ENCODE measurements around the gene ICAM4.
A peak's percentile ranks its signal among the peaks of the same experiment; 100 is the strongest.
"Not testable (repeated sequence)": the region's sequence is repeated elsewhere in the genome, so short reads cannot be mapped to it uniquely, and the experiment has no call there.

Gene ICAM4, protein sequence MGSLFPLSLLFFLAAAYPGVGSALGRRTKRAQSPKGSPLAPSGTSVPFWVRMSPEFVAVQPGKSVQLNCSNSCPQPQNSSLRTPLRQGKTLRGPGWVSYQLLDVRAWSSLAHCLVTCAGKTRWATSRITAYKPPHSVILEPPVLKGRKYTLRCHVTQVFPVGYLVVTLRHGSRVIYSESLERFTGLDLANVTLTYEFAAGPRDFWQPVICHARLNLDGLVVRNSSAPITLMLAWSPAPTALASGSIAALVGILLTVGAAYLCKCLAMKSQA

DNA sequence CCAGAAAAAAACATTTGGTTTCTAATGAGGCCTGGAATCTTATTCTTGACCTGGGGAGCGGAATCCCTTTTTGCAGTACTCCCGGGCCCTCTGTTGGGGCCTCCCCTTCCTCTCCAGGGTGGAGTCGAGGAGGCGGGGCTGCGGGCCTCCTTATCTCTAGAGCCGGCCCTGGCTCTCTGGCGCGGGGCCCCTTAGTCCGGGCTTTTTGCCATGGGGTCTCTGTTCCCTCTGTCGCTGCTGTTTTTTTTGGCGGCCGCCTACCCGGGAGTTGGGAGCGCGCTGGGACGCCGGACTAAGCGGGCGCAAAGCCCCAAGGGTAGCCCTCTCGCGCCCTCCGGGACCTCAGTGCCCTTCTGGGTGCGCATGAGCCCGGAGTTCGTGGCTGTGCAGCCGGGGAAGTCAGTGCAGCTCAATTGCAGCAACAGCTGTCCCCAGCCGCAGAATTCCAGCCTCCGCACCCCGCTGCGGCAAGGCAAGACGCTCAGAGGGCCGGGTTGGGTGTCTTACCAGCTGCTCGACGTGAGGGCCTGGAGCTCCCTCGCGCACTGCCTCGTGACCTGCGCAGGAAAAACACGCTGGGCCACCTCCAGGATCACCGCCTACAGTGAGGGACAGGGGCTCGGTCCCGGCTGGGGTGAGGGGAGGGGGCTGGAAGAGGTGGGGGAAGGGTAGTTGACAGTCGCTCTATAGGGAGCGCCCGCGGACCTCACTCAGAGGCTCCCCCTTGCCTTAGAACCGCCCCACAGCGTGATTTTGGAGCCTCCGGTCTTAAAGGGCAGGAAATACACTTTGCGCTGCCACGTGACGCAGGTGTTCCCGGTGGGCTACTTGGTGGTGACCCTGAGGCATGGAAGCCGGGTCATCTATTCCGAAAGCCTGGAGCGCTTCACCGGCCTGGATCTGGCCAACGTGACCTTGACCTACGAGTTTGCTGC lies at the start of gene ICAM4:
ICAM4 (plus strand) TSS at position 153 of the 935 bp plus-strand sequence; CDS start at position 211, 58 bp downstream.
- Histone ChIP-seq H3K9ac (ENCODE audit: low read depth, low read length) (no peak within 1 kb of the TSS), H3K9me3 (ENCODE audit: insufficient read depth, low read depth, low read length) (no peaks in the 10 kb centered on the region), H3K4me3 (ENCODE audit: low read length) (peak within 1 kb of the TSS; percentile 60; the same call in 1 of the 2 replicates), H3K27ac (ENCODE audit: low read length) (no peak within 1 kb of the TSS), H3K36me3 (ENCODE audit: insufficient read depth, low read depth, low read length) (no peaks in the 10 kb centered on the region), H3K27me3 (ENCODE audit: insufficient read depth, low read length) (peaks cover 64% of the 10 kb centered on the region), H3K4me1 (ENCODE audit: insufficient read depth, low read length) (peaks cover 12% of the 10 kb centered on the region; the same call in 1 of the 2 replicates)

DNA sequence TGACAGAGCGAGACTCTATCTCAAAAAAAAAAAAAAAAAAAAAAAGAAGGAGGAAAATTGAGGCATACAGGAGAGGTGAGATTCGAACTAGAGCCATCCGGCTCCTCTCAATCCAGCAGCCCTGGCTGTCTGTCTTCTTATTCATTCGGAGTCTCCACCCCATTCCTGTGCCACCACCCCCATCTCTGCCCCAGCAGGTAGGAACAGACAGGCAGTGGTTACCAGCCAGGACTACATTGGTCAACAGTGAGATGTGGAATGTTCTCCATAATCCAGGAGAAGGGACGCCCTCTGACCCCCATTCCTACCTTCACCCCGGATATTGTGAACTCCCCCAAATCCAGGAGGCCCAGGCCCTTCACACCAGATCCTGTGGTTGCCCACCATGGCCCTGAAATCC lies 49.1 kb upstream of the ICAM4 start:
- H3K4me1 ChIP-seq (ENCODE audit: insufficient read depth, low read length) = no peaks in the 10 kb centered on the region
- H3K9me3 ChIP-seq (ENCODE audit: insufficient read depth, low read depth, low read length) = no peaks in the 10 kb centered on the region
- no peak overlapping the region for H3K9ac ChIP-seq (ENCODE audit: low read depth, low read length)
- H3K36me3 ChIP-seq (ENCODE audit: insufficient read depth, low read depth, low read length) = no peaks in the 10 kb centered on the region
- no peak overlapping the region for H3K27ac ChIP-seq (ENCODE audit: low read length)
- H3K4me3 ChIP-seq (ENCODE audit: low read length) = no peak overlapping the region
- no peaks in the 10 kb centered on the region for H3K27me3 ChIP-seq (ENCODE audit: insufficient read depth, low read length)

DNA sequence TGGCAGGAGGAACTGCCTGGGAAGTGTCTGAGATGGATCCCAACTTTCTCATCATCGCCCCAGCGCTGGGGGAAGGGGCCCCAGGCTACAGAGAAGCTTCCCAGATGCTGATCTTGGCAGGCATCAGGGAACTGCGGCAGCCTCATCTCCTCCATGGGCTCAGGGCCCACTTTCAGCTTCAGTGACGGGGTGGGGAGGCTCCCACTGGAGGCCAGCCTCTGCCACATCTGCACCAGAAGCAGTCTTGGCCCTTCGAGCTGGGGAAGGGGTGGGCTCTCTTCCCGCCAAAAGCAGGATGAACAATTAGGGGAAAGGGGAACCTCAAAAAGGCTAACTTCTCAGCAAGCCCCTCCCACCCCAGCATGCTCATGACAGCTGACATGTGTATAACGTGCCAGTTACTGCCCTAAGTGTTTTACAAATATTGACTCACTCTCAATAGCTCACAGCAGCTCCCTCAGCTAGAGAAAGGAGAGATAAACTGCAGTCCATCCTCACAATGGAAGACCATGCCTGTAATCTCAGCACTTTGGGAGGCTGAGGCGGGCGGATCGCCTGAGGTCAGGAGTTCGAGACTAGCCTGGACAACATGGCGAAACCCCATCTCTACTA lies 48.5 kb upstream of the ICAM4 start:
- Histone ChIP-seq H3K27me3 (ENCODE audit: insufficient read depth, low read length) (no peaks in the 10 kb centered on the region), H3K36me3 (ENCODE audit: insufficient read depth, low read depth, low read length) (no peaks in the 10 kb centered on the region), H3K4me3 (ENCODE audit: low read length) (no peak overlapping the region), H3K9ac (ENCODE audit: low read depth, low read length) (no peak overlapping the region), H3K27ac (ENCODE audit: low read length) (no peak overlapping the region), H3K4me1 (ENCODE audit: insufficient read depth, low read length) (no peaks in the 10 kb centered on the region), H3K9me3 (ENCODE audit: insufficient read depth, low read depth, low read length) (no peaks in the 10 kb centered on the region)

DNA sequence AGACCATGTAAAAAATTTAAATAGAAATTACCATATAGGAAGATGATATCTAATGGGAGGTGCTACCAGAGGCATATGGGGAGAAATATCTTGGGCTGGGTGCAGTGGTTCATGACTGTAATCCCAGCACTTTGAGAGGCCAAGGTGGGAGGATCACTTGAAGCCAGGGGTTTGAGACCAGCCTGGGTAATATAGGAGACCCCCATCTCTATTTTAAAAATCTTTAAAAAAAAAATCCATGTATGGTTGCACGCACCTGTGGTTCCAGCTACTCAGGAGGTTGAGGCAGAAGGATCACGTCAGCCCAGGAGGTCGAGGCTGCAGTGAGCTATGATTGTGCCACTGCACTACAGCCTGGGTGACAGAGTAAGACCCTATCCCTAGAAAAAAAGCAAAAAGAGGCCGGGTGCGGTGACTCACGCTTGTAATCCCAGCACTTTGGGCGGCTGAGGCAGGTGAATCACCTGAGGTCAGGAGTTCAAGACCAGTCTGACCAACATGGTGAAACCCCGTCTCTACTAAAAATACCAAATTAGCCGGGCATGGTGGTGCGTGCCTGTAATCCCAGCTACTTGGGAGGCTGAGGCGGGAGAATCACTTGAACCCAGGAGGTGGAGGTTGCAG lies 44.8 kb upstream of the ICAM4 start:
- not testable (repeated sequence) for H3K4me3 ChIP-seq (ENCODE audit: low read length); H3K27me3 ChIP-seq (ENCODE audit: insufficient read depth, low read length); H3K9ac ChIP-seq (ENCODE audit: low read depth, low read length); H3K27ac ChIP-seq (ENCODE audit: low read length); H3K4me1 ChIP-seq (ENCODE audit: insufficient read depth, low read length); H3K36me3 ChIP-seq (ENCODE audit: insufficient read depth, low read depth, low read length); H3K9me3 ChIP-seq (ENCODE audit: insufficient read depth, low read depth, low read length)

DNA sequence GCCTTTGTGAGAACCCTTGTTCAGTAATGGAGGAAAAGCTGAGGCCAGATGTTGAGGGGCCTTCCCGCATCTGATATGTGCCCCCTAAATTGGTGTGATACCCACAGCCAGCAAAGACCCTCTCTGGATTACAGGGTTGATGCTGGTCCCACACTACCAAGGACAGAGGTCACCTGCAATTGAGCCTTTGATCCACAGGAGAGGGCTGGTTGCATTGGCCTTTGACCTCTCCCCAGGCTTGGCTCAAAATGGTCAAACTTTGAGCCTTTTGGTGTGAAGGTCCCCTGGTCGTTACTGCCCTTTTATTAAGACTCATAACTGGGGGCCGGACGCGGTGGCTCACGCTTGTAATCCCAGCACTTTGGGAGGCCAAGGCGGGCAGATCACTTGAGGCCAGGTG lies 43.1 kb upstream of the ICAM4 start:
- Histone ChIP-seq H3K4me3 (ENCODE audit: low read length) (no peak overlapping the region), H3K4me1 (ENCODE audit: insufficient read depth, low read length) (no peaks in the 10 kb centered on the region), H3K9me3 (ENCODE audit: insufficient read depth, low read depth, low read length) (no peaks in the 10 kb centered on the region), H3K27ac (ENCODE audit: low read length) (no peak overlapping the region), H3K36me3 (ENCODE audit: insufficient read depth, low read depth, low read length) (no peaks in the 10 kb centered on the region), H3K27me3 (ENCODE audit: insufficient read depth, low read length) (no peaks in the 10 kb centered on the region), H3K9ac (ENCODE audit: low read depth, low read length) (no peak overlapping the region)

DNA sequence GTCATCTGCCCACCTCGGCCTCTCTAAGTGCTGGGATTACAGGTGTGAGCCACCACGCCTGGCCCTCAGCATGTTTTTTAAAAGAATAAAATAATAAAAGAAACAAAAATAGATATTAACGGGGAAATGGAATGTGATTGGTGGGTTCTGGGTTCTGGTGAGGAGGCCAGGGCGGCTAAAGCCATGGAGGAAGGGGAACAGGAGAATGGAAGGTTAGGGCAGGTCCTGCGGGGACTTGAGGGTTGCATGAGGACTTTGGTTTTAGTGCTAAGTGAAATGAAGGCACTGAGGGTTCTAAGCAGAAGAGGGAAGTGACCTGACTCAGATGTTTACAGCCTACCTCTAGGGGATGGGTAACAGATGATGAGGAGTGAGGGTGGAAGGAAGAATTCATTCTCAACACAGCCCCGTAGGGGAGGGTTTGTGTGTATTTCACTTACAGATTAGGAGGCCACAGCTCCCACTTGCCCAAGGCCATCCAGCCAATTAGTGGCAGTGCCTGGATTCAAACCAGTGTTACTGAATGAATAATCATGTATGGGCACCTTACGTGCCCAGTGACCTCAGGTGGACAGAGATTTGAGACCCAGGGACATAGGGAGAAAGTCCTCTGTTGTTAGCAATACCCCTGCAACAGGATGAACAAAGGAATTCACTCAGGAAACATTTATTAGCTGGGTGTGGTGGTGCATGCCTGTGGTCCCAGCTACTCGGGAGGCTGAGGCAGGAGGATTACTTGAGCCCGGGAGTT lies 41.4 kb upstream of the ICAM4 start:
- H3K4me3 ChIP-seq (ENCODE audit: low read length) = no peak overlapping the region
- no peaks in the 10 kb centered on the region for H3K36me3 ChIP-seq (ENCODE audit: insufficient read depth, low read depth, low read length)
- H3K4me1 ChIP-seq (ENCODE audit: insufficient read depth, low read length) = no peaks in the 10 kb centered on the region
- H3K27ac ChIP-seq (ENCODE audit: low read length) = no peak overlapping the region
- no peaks in the 10 kb centered on the region for H3K27me3 ChIP-seq (ENCODE audit: insufficient read depth, low read length)
- H3K9me3 ChIP-seq (ENCODE audit: insufficient read depth, low read depth, low read length) = no peaks in the 10 kb centered on the region
- H3K9ac ChIP-seq (ENCODE audit: low read depth, low read length) = no peak overlapping the region

DNA sequence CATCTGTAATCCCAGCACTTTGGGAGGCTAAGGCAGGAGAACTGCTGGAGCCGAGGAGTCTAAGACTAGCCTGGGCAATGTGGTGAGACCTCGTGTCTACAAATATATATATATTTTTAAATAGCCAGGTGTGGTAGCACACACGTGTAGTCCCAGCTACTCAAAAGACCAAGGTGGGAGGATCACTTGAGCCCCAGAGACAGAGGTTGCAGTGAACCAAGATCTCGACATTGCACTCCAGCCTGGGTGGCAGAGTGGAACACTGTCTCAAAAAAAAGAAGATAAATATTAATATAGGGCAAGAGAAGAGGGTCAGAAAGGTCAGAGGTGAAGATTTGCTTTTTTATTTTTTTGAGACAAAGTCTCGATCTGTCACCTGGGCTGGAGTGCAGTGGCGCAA lies 40.2 kb upstream of the ICAM4 start:
- Histone ChIP-seq H3K27me3 (ENCODE audit: insufficient read depth, low read length) (no peaks in the 10 kb centered on the region), H3K9me3 (ENCODE audit: insufficient read depth, low read depth, low read length) (no peaks in the 10 kb centered on the region), H3K27ac (ENCODE audit: low read length) (no peak overlapping the region), H3K4me1 (ENCODE audit: insufficient read depth, low read length) (no peaks in the 10 kb centered on the region), H3K36me3 (ENCODE audit: insufficient read depth, low read depth, low read length) (no peaks in the 10 kb centered on the region), H3K4me3 (ENCODE audit: low read length) (no peak overlapping the region), H3K9ac (ENCODE audit: low read depth, low read length) (no peak overlapping the region)

DNA sequence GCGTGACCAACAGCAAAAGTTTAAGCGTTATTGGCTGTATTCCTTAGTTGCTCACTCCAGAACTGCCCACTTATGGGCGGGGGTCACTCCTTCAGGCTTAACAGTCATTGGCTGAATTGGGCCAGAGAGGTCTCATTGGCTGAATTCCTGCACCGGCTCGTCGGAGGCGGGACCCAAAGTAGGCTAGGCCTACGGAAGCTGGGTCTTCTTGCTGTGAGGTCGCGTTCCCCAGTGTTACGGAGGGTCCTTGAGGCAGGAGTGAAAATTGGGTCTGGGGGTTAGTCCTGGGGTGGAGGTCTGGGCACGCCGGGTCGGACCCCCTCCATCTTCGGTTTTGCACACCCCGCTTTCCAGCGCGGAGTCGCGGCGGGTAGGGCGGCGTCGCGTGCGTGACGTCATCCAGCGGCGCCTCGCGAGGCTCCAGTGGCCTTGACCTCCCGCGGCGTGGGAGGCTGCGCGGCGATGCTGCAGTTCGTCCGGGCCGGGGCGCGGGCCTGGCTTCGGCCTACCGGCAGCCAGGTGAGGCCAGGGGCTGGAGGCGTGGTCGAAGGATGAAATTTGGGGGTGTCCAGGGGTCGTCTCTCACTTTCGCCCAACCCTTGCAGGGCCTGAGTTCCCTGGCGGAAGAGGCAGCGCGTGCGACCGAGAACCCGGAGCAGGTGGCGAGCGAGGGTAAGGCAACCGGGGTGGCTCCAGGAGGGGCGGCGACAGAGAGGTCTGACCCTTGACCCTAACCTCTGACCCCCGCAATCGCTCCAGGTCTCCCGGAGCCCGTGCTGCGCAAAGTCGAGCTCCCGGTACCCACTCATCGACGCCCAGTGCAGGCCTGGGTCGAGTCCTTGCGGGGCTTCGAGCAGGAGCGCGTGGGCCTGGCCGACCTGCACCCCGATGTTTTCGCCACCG lies 34.7 kb upstream of the ICAM4 start, which contains the start of gene MRPL4:
MRPL4 (plus strand) TSS at position 423 of the 903 bp plus-strand sequence; CDS start at position 463, 40 bp downstream.
- Histone ChIP-seq H3K27me3 (ENCODE audit: insufficient read depth, low read length) (no peaks in the 10 kb centered on the region), H3K4me1 (ENCODE audit: insufficient read depth, low read length) (no peaks in the 10 kb centered on the region; the same call in 1 of the 2 replicates)

DNA sequence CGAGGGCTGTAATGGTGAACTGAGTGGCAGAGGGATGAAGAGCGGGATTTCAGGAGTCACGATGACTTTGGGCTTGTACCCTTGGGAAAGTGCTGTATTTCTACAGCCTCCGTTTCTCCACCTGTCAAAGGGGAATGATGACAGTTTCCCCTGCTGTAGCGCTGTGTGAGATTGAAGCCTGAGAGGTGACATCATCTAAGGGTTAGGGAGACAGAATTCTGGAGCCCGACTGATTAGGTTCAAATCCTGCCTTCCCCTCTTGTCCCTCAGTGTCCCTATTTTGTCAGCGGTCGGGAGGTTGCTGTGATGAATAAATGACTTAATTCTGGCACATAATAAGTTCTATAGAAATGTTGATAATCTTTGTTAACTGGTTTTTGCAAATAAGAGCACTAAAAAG lies 34.0 kb upstream of the ICAM4 start:
- H3K9me3 ChIP-seq (ENCODE audit: insufficient read depth, low read depth, low read length) = no peaks in the 10 kb centered on the region
- no peaks in the 10 kb centered on the region for H3K27me3 ChIP-seq (ENCODE audit: insufficient read depth, low read length)
- H3K9ac ChIP-seq (ENCODE audit: low read depth, low read length) = peak overlapping the region; percentile 96; the same call in 1 of the 2 replicates
- H3K36me3 ChIP-seq (ENCODE audit: insufficient read depth, low read depth, low read length) = peaks cover 34% of the 10 kb centered on the region
- no peaks in the 10 kb centered on the region; the same call in 1 of the 2 replicates for H3K4me1 ChIP-seq (ENCODE audit: insufficient read depth, low read length)
- H3K4me3 ChIP-seq (ENCODE audit: low read length) = peak overlapping the region; percentile 100
- H3K27ac ChIP-seq (ENCODE audit: low read length) = peak overlapping the region; percentile 78

More for the DNA sequence above, 34.7 kb upstream of the ICAM4 start, which contains the start of gene MRPL4:
- Histone ChIP-seq H3K4me3 (ENCODE audit: low read length) (peak within 1 kb of the TSS; percentile 100), H3K9ac (ENCODE audit: low read depth, low read length) (peak within 1 kb of the TSS; percentile 96), H3K36me3 (ENCODE audit: insufficient read depth, low read depth, low read length) (peaks cover 27% of the 10 kb centered on the region), H3K9me3 (ENCODE audit: insufficient read depth, low read depth, low read length) (no peaks in the 10 kb centered on the region), H3K27ac (ENCODE audit: low read length) (peak within 1 kb of the TSS; percentile 78)

DNA sequence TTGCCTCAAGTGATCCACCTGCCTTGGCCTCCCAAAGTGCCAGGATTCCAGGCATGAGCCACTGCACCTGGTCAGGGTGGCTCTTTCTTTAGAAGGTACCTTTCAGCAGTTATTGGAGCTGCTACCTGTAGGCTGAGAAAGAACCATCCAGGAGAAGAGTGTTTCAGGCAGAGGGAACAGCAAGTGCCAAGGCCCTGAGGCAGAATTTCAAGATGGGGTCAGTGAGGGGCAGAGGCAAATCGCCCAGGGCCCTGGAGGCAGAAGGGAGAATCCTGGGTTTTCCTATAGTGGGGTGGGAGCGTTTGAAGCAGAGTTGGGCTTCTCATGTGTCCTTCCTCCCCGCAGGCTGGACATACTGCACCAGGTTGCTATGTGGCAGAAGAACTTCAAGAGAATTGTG lies 32.5 kb upstream of the ICAM4 start:
- Histone ChIP-seq H3K9ac (ENCODE audit: low read depth, low read length) (no peak overlapping the region), H3K36me3 (ENCODE audit: insufficient read depth, low read depth, low read length) (peaks cover 45% of the 10 kb centered on the region), H3K27me3 (ENCODE audit: insufficient read depth, low read length) (no peaks in the 10 kb centered on the region), H3K4me3 (ENCODE audit: low read length) (no peak overlapping the region), H3K27ac (ENCODE audit: low read length) (no peak overlapping the region), H3K9me3 (ENCODE audit: insufficient read depth, low read depth, low read length) (no peaks in the 10 kb centered on the region), H3K4me1 (ENCODE audit: insufficient read depth, low read length) (no peaks in the 10 kb centered on the region; the same call in 1 of the 2 replicates)

Data from iPS-20b (cell line).